ENCODE data around the gene ZNF330.

GRCh38 chr4:141241986-141242385, 21.3 kb downstream of the ZNF330 start:
- TF ChIP-seq POLR2A (IDR thresholded peaks at IDR 0.05) = no peak
- TF ChIP-seq, protein P1, sequence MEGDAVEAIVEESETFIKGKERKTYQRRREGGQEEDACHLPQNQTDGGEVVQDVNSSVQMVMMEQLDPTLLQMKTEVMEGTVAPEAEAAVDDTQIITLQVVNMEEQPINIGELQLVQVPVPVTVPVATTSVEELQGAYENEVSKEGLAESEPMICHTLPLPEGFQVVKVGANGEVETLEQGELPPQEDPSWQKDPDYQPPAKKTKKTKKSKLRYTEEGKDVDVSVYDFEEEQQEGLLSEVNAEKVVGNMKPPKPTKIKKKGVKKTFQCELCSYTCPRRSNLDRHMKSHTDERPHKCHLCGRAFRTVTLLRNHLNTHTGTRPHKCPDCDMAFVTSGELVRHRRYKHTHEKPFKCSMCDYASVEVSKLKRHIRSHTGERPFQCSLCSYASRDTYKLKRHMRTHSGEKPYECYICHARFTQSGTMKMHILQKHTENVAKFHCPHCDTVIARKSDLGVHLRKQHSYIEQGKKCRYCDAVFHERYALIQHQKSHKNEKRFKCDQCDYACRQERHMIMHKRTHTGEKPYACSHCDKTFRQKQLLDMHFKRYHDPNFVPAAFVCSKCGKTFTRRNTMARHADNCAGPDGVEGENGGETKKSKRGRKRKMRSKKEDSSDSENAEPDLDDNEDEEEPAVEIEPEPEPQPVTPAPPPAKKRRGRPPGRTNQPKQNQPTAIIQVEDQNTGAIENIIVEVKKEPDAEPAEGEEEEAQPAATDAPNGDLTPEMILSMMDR (IDR thresholded peaks at IDR 0.05 in 8 of 11, conservative IDR thresholded peaks at IDR 0.05 in 3 of 11) = no peak

Measured in spleen (tissue), 7 donors.